K562 (cell line): ENCODE measurements around the gene CD163. TPM values are rescaled to one million over a fixed set of nuclear protein-coding genes. Genes with fewer than 3 reads are reported as not detected.

Experiments used
- ATAC-seq: fragments of 200-7000 bp; cut with Tn5 transposase; 3 replicates; pipeline ENCODE4 v1.9.1; 2020; ENCODE audit warnings: moderate library complexity
- BruUV-seq: library from RNA; stranded (reverse); fragments of 400-500 nt; replicated peaks from 2 replicates; lab custom pipeline; 2021; lab: Mats Ljungman, UMichigan
- CTCF ChIA-PET: fragments of 300-600 bp; formaldehyde crosslinking; extraction: SDS; loops from one replicate; lab custom pipeline; 2021; ENCODE audit warnings: low intra/inter-chr PET ratio; lab: Yijun Ruan, JAX
- POLR2A ChIA-PET: fragments of 300-600, 350-650 bp; sonication (Branson Sonifier 250); formaldehyde crosslinking; extraction: SDS; loops from one replicate; lab custom pipeline; 2021; ENCODE audit warnings: antibody characterized with exemption, inconsistent platforms; lab: Yijun Ruan, JAX
- DNase-seq, 4 experiments: peaks; one replicate each; pipeline versions ENCODE4 v3.0.0 to v3.0.0-alpha.2; 2011 to 2018; ENCODE audit warnings: low spot score in 3 of 4, mixed read lengths in 3 of 4; ENCODE audit errors: extremely low read depth in 1 of 4
- FAIRE-seq: peaks from 2 replicates; lab custom pipeline; 2011; peaks lifted over from hg19 to GRCh38; lab: Jason Lieb, UNC
- H2AFZ ChIP-seq: 2 replicates; pipeline ENCODE4 v1.6.0; 2011; ENCODE audit warnings: low read depth, low read length, control low read depth, inconsistent platforms
- H3K27ac ChIP-seq: fragments of 200-600 bp; 3 replicates; pipeline ENCODE4 v1.8.0; 2011; ENCODE audit warnings: low read depth, mild to moderate bottlenecking, control low read depth, inconsistent platforms, low read length, moderate library complexity, mixed read lengths; ENCODE audit errors: extremely low read depth
- H3K27me3 ChIP-seq, 2 experiments: fragments of 300-600 bp in 1 of 2; 2 replicates in 1 of 2; 3 replicates in 1 of 2; pipeline versions ENCODE4 v1.6.0 to v1.8.0; 2011; ENCODE audit warnings: inconsistent platforms in 2 of 2, low read length in 2 of 2, mild to moderate bottlenecking in 1 of 2, mixed read lengths in 1 of 2, moderate library complexity in 1 of 2; ENCODE audit not compliant: control insufficient read depth in 2 of 2, insufficient read depth in 2 of 2
- H3K36me3 ChIP-seq: fragments of 300-600 bp; 3 replicates; pipeline ENCODE4 v1.8.0; 2011; ENCODE audit warnings: mild to moderate bottlenecking, low read length, inconsistent platforms; ENCODE audit not compliant: control insufficient read depth, insufficient read depth
- H3K4me1 ChIP-seq, 2 experiments: fragments of 200-600 bp in 1 of 2; replicated peaks in 1 of 2; 2 replicates in 1 of 2; 3 replicates in 1 of 2; pipeline versions ENCODE4 v1.5.1 to v1.8.0; 2011; ENCODE audit warnings: inconsistent platforms in 2 of 2, low read length in 2 of 2, mild to moderate bottlenecking in 1 of 2, mixed read lengths in 1 of 2, moderate library complexity in 1 of 2; ENCODE audit not compliant: control insufficient read depth in 2 of 2, insufficient read depth in 2 of 2
- H3K4me2 ChIP-seq: 2 replicates; pipeline ENCODE4 v1.6.1; 2011; ENCODE audit warnings: low read length, control low read depth, inconsistent platforms, mixed read lengths; ENCODE audit not compliant: insufficient read depth
- H3K4me3 ChIP-seq: fragments of 200-600 bp; sonication (generic), shearing (Covaris generic); 2 replicates; pipeline ENCODE4 v1.5.1; 2016; ENCODE audit warnings: control low read depth, inconsistent platforms
- H3K79me2 ChIP-seq: fragments of 200-600 bp; 3 replicates; pipeline ENCODE4 v1.8.0; 2011; ENCODE audit warnings: low read length, inconsistent platforms; ENCODE audit not compliant: control insufficient read depth, insufficient read depth
- H3K9ac ChIP-seq, 2 experiments: 2 replicates each; pipeline versions ENCODE4 v1.6.0 to v1.6.1; 2011; ENCODE audit warnings: low read depth in 2 of 2, low read length in 2 of 2, control low read depth in 1 of 2, inconsistent platforms in 1 of 2, mild to moderate bottlenecking in 1 of 2, mixed read lengths in 1 of 2; ENCODE audit not compliant: insufficient read depth in 1 of 2
- H3K9me1 ChIP-seq: one replicate; pipeline ENCODE4 v1.6.0; 2011; ENCODE audit warnings: inconsistent platforms, mild to moderate bottlenecking, low read length, moderate library complexity; ENCODE audit not compliant: control insufficient read depth, insufficient read depth
- H3K9me3 ChIP-seq: replicated peaks from 2 replicates; pipeline ENCODE4 v1.5.1; 2011; ENCODE audit warnings: low read depth, low read length, inconsistent platforms; ENCODE audit not compliant: control insufficient read depth, insufficient read depth
- H4K20me1 ChIP-seq: replicated peaks from 2 replicates; pipeline ENCODE4 v1.6.1; 2011; ENCODE audit warnings: low read length, inconsistent platforms, mixed read lengths; ENCODE audit not compliant: control insufficient read depth, insufficient read depth
- C11orf30 ChIP-seq: fragments of 450-650 bp; IDR thresholded peaks from 2 replicates; pipeline ENCODE4 v1.6.1; 2016; ENCODE audit warnings: low read depth, mild to moderate bottlenecking
- CBFA2T3 ChIP-seq: fragments of 450-650 bp; IDR thresholded peaks from 2 replicates; pipeline ENCODE4 v1.6.1; 2017
- CBFB ChIP-seq: sonication (generic); formaldehyde crosslinking; IDR thresholded peaks from 2 replicates; pipeline ENCODE4 v1.4.0; 2020; ENCODE audit warnings: mild to moderate bottlenecking, missing genetic modification reagents
- EHMT2 ChIP-seq: fragments of 450-650 bp; IDR thresholded peaks from 2 replicates; pipeline ENCODE4 v1.6.1; 2018; ENCODE audit warnings: antibody characterized with exemption
- ERF ChIP-seq: fragments of 450-650 bp; formaldehyde crosslinking; IDR thresholded peaks from 2 replicates; pipeline ENCODE4 v1.4.0; 2020; ENCODE audit warnings: mild to moderate bottlenecking, mixed read lengths
- GMEB1 ChIP-seq: fragments of 250-450 bp; sonication (Bioruptor Pico); IDR thresholded peaks from 2 replicates; pipeline ENCODE4 v1.4.0; 2020; ENCODE audit warnings: mild to moderate bottlenecking
- HMGN3 ChIP-seq: IDR thresholded peaks from 2 replicates; pipeline ENCODE4 v1.6.1; 2011; ENCODE audit warnings: borderline replicate concordance, low read depth, mild to moderate bottlenecking, mixed read lengths, low read length; ENCODE audit not compliant: insufficient read length; ENCODE audit errors: extremely low read depth
- ILF3 ChIP-seq: fragments of 450-650 bp; IDR thresholded peaks from 2 replicates; pipeline ENCODE4 v1.6.1; 2018; ENCODE audit warnings: antibody characterized with exemption, mild to moderate bottlenecking, moderate library complexity, borderline replicate concordance
- JUN ChIP-seq, 2 experiments: sonication (generic) in 1 of 2; formaldehyde crosslinking in 1 of 2; IDR thresholded peaks; 2 replicates each; pipeline versions ENCODE4 v1.6.1 to v1.8.0; 2012 to 2022; ENCODE audit warnings: borderline replicate concordance in 2 of 2, mild to moderate bottlenecking in 2 of 2, improper control_type of control experiment in 1 of 2, low read depth in 1 of 2, low read length in 1 of 2, missing genetic modification reagents in 1 of 2
- MAFF ChIP-seq: IDR thresholded peaks from 2 replicates; pipeline ENCODE4 v1.6.1; 2012; ENCODE audit warnings: low read length, improper control_type of control experiment
- MAFK ChIP-seq: IDR thresholded peaks from 2 replicates; pipeline ENCODE4 v1.6.1; 2011; ENCODE audit warnings: low read length, improper control_type of control experiment
- MEF2D ChIP-seq: conservative IDR thresholded peaks from 2 replicates; pipeline ENCODE4 v1.6.1; 2016; ENCODE audit warnings: low read depth, missing genetic modification characterization, missing compliant biosample characterization
- MLX ChIP-seq, 2 experiments: fragments of 450-650 bp in 1 of 2; sonication (generic) in 1 of 2; formaldehyde crosslinking; conservative IDR thresholded peaks; 2 replicates each; pipeline versions ENCODE4 v1.4.0 to v1.8.1; 2020 to 2022; ENCODE audit warnings: mild to moderate bottlenecking in 1 of 2, missing genetic modification reagents in 1 of 2
- MTF1 ChIP-seq: fragments of 250-450 bp; sonication (Bioruptor Pico); IDR thresholded peaks from 2 replicates; pipeline ENCODE4 v1.9.0; 2021; ENCODE audit warnings: moderate library complexity, mild to moderate bottlenecking, inconsistent platforms, borderline replicate concordance
- MYNN ChIP-seq, 2 experiments: sonication (generic); formaldehyde crosslinking in 1 of 2; IDR thresholded peaks; 2 replicates each; pipeline versions ENCODE4 v1.5.0 to v1.6.1; 2016 to 2020; ENCODE audit warnings: antibody characterized with exemption in 1 of 2, missing genetic modification reagents in 1 of 2
- PHB ChIP-seq: fragments of 250-450 bp; sonication (Bioruptor Pico); IDR thresholded peaks from 2 replicates; pipeline ENCODE4 v1.5.0; 2021
- SRSF9 ChIP-seq: fragments of 200-400 bp; formaldehyde crosslinking; IDR thresholded peaks from 2 replicates; pipeline ENCODE4 v1.6.1; 2017; ENCODE audit warnings: low read depth, low read length, borderline replicate concordance
- VEZF1 ChIP-seq: fragments of 200-800 bp; sonication (Bioruptor generic); IDR thresholded peaks from 2 replicates; pipeline ENCODE4 v1.6.1; 2017; ENCODE audit warnings: missing genetic modification characterization, missing compliant biosample characterization
- ZNF121 ChIP-seq: sonication (generic); formaldehyde crosslinking; conservative IDR thresholded peaks from 2 replicates; pipeline ENCODE4 v1.8.0; 2022; ENCODE audit warnings: missing genetic modification reagents
- ZNF274 ChIP-seq: IDR thresholded peaks from 2 replicates; pipeline ENCODE4 v1.6.1; 2011; ENCODE audit warnings: low read depth, mild to moderate bottlenecking, low read length, moderate library complexity, borderline replicate concordance
- ZNF316 ChIP-seq: fragments of 450-650 bp; IDR thresholded peaks from 2 replicates; pipeline ENCODE4 v1.6.1; 2016
- ZNF695 ChIP-seq: fragments of 450-650 bp; formaldehyde crosslinking; IDR thresholded peaks from 2 replicates; pipeline ENCODE4 v1.4.0; 2020; ENCODE audit warnings: mild to moderate bottlenecking, moderate library complexity
- WGBS: fragments of 100-300 bp; shearing (Covaris generic); methylation state at CpG from one replicate; pipeline ENCODE4 v1.1.6; 2016; ENCODE audit warnings: low coverage, mixed read lengths; ENCODE audit not compliant: insufficient coverage; ENCODE audit errors: missing lambda C conversion rate; 5-methylcytosine and 5-hydroxymethylcytosine counted together
- in situ Hi-C: fragments of 300-500 bp; cut with MboI; formaldehyde crosslinking; loops from 4 replicates; pipeline ENCODE4 v1.15.0; 2018; ENCODE audit warnings: inconsistent platforms, mixed read lengths
- intact Hi-C: fragments of 100-400 bp; cut with micrococcal nuclease; formaldehyde crosslinking; loops from 2 replicates; pipeline ENCODE4 v1.14.2; 2022
- polyA plus RNA-seq, 8 experiments: library from polyadenylated mRNA; depleted of rRNA in 4 of 8; stranded (reverse) in 5 of 8; unstranded in 3 of 8; fragments of >200 nt; fragmentation: Nextera tagmentation in 2 of 8; fragmentation: Illumina TruSeq in 1 of 8; extraction: Ambion mirVana in 2 of 8; extraction: Trizol in 1 of 8; gene quantifications; 2 replicates each; pipeline versions ENCODE4 v1.2.1 to v1.2.3, GENCODE V29; 2011 to 2014; ENCODE audit warnings: inconsistent platforms in 1 of 8, missing spikeins in 1 of 8
- total RNA-seq, 7 experiments: library from RNA; depleted of rRNA in 6 of 7; stranded (reverse); fragments of >200 nt in 6 of 7; fragmentation: Illumina TruSeq in 2 of 7; extraction: Trizol in 2 of 7; gene quantifications; 2 replicates each; pipeline versions ENCODE4 v1.2.1 to v1.2.3, GENCODE V29; 2011 to 2021; ENCODE audit warnings: low replicate concordance in 1 of 7

CD163 gene
- total and polyA plus RNA-seq, 9 of the 15 experiments (the other 6 are each of a cell fraction or from before 2014, with no cell fraction given): 0.62 TPM; not detected in 8

- Histone ChIP-seq H3K9me3 (no peaks in the 10 kb centered on the region), H3K4me1 (no peaks in the 10 kb centered on the region), H3K36me3 (no peaks in the 10 kb centered on the region), H3K9ac (no peak overlapping the region), H3K27ac (no peak overlapping the region), H3K4me2 (no peak overlapping the region), H3K4me3 (no peak overlapping the region), H3K9me1 (no peaks in the 10 kb centered on the region), H4K20me1 (no peaks in the 10 kb centered on the region), H3K79me2 (no peaks in the 10 kb centered on the region), H2AFZ (no peak overlapping the region), H3K27me3 (no peaks in the 10 kb centered on the region; a peak in 1 of 5 replicates)
- ATAC-seq (no peak), FAIRE-seq (no peak), DNase-seq (no peak)
- CTCF ChIA-PET: no interaction called here
- POLR2A ChIA-PET: no interaction called here
- no CpG with 5 or more reads among the region's 1 CpG for WGBS
- intact Hi-C loops: no loop called here
- in situ Hi-C loops: no loop called here
- no TSS peak for BruUV-seq
- TF ChIP-seq MLX (CRISPR knock-in tag; conservative IDR thresholded peaks at IDR 0.05) (no peak), ERF (CRISPR knock-in tag) (no peak), EHMT2 (no peak), MAFK (peak; percentile 45; the same call in 1 of the 2 replicates), MEF2D (tag) (no peak), CBFB (CRISPR knock-in tag) (no peak), MAFF (peak; percentile 56; the same call in 1 of the 2 replicates), ILF3 (no peak), MTF1 (CRISPR knock-in tag) (no peak), ZNF316 (peak; percentile 71), MYNN (IDR thresholded peaks at IDR 0.05) (no peak), MYNN (CRISPR knock-in tag; IDR thresholded peaks at IDR 0.05) (no peak), ZNF274 (no peak), ZNF121 (no peak), SRSF9 (no peak), C11orf30 (peak; percentile 56), HMGN3 (no peak), VEZF1 (no peak), ZNF695 (no peak), GMEB1 (no peak), PHB (CRISPR knock-in tag) (no peak), CBFA2T3 (no peak), JUN (IDR thresholded peaks at IDR 0.05; ENCODE audit: borderline replicate concordance, low read depth, low read length) (no peak), JUN (CRISPR knock-in tag; IDR thresholded peaks at IDR 0.05; ENCODE audit: borderline replicate concordance) (no peak)
These were observed 23.8 kb downstream of the CD163 start for GRCh38 chr12:7479771-7480170.
